ENCODE data around the gene TRIM25. TPM values are rescaled to one million over a fixed set of nuclear protein-coding genes. Genes with fewer than 3 reads are reported as not detected.

TRIM25 gene
- total RNA-seq, 1 donor from 2014 or later, result 15.2 TPM

GRCh38 chr17:56898874-56899273, 15.0 kb downstream of the TRIM25 start:
- intact Hi-C loops (cut with DNase I), result no loop called here

DNA sequence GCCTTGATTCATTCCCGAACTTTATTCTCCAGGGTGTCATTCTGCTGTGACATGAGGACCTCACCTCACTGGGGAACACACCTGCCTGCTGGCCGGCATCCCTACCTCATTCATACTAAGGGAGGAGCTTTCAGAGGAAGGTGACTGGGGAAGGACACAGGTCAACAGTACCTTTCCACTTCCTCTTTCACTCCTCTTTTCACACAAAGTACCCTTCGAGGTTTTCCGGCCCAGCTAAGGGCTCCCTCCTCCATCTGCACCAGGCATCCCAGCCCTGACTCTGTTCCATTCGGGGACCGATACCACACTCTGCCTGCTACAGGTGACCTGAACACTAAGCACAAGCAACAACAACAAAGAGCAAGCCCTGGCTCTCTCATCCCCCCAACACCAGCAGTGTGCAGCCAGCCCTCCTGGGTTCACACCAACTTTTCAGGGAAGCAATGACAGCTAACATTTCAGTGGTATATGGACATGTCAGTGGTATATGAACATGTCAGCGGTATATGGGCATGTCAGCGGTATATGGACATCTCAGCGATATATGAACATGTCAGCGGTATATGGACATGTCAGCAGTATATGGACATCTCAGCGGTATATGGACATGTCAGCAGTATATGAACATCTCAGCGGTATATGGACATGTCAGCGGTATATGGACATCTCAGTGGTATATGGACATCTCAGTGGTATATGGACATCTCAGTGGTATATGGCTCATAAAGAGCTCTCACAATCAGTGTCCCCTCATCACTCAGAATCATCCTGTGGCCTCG, 16.0 kb downstream of the TRIM25 start:
- intact Hi-C loops (cut with DNase I), result no loop called here
- no peak for DNase-seq (ENCODE audit: low spot score)

More at GRCh38 chr17:56898874-56899273, 15.0 kb downstream of the TRIM25 start:
- DNase-seq (ENCODE audit: low spot score), result no peak

GRCh38 chr17:56896968-56897359, 16.9 kb downstream of the TRIM25 start:
- intact Hi-C loops (cut with DNase I), result no loop called here
- no peak for DNase-seq (ENCODE audit: low spot score)

GRCh38 chr17:56896217-56896967, 17.5 kb downstream of the TRIM25 start:
- DNase-seq (ENCODE audit: low spot score), result no peak
- intact Hi-C loops (cut with DNase I), result no loop called here

GRCh38 chr17:56894859-56895455, 18.9 kb downstream of the TRIM25 start:
- intact Hi-C loops (cut with DNase I), result no loop called here

DNA sequence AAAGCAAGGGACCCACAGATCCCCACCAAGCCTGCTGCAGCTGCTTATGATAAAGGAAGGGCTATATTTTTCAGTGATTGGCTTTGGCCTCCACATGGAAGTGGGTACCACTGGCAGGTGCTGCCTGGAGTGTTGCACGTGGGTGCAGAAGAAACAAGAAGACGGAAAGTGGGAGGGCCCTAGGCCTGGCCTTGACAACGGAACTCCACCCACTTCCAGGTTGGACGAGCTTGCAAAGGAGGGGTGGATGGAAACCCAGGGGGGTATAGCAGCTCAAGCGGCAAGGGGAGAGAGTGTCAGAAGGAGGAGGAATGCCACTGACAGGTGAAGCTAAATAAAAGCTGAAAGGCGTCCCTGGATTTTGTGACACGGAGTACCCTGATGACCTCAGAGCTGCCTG, 20.3 kb downstream of the TRIM25 start:
- no peak for DNase-seq (ENCODE audit: low spot score)
- intact Hi-C loops (cut with DNase I), result no loop called here

More at GRCh38 chr17:56894859-56895455, 18.9 kb downstream of the TRIM25 start:
- no peak for DNase-seq (ENCODE audit: low spot score)

DNA sequence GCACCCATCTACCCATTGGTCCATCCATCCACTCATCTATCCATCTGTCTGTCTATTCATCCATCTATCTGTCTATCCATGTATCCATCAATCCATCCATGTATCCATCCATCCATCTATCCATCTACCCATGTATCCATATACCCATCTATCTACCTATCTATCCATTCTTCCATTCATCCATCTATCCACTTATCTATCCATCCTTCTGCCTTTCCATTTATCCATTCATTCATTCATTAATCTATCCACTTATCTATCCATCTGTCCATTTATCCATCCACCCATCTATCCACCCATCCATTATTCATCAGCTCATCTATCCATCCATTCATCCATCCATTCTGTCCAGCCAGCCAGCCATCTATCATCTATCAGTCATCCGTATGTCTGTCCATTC, 21.5 kb downstream of the TRIM25 start:
- DNase-seq (ENCODE audit: low spot score), result no peak
- intact Hi-C loops (cut with DNase I), result no loop called here

GRCh38 chr17:56891751-56892150, 22.1 kb downstream of the TRIM25 start:
- intact Hi-C loops (cut with DNase I), result no loop called here
- no peak for DNase-seq (ENCODE audit: low spot score)

DNA sequence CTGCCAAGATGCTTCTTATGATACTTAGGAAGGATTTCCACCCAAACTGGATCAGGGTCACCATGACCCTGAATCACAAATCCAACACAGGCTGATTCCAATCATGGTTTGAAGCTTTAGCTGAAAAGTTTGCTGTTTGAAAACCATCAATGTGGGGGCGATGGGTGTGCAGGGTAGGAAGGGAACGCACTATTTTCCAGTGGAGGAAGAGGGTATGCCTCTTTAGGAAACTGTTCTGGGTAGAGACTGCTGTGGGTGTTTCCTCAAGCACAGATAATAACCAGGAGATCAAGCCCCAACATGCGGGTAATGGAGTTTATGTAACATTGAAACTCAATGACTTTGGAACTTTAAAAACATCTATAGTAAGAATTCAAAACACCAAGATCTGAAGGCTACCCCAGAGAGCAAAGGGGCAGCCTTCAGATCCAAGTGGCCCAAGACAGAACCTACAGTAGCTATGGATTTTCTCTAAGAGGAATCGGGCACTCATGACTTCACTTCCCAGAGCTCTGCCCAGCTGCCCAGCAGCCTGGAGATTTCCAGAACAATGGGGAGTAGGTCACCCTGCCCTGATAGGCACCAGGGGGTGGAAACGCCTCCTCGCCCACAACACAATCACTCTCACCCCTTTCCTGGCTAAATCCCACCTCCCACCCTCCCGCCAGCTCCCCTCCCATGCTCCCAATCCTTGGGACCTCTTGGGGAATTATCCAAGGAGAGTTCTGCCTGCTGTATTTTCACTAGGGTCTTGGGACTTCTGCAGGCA, 22.8 kb downstream of the TRIM25 start:
- DNase-seq (ENCODE audit: low spot score), result no peak
- intact Hi-C loops (cut with DNase I), result no loop called here

GRCh38 chr17:56890390-56890789, 23.5 kb downstream of the TRIM25 start:
- intact Hi-C loops (cut with DNase I), result no loop called here
- DNase-seq (ENCODE audit: low spot score), result no peak

DNA sequence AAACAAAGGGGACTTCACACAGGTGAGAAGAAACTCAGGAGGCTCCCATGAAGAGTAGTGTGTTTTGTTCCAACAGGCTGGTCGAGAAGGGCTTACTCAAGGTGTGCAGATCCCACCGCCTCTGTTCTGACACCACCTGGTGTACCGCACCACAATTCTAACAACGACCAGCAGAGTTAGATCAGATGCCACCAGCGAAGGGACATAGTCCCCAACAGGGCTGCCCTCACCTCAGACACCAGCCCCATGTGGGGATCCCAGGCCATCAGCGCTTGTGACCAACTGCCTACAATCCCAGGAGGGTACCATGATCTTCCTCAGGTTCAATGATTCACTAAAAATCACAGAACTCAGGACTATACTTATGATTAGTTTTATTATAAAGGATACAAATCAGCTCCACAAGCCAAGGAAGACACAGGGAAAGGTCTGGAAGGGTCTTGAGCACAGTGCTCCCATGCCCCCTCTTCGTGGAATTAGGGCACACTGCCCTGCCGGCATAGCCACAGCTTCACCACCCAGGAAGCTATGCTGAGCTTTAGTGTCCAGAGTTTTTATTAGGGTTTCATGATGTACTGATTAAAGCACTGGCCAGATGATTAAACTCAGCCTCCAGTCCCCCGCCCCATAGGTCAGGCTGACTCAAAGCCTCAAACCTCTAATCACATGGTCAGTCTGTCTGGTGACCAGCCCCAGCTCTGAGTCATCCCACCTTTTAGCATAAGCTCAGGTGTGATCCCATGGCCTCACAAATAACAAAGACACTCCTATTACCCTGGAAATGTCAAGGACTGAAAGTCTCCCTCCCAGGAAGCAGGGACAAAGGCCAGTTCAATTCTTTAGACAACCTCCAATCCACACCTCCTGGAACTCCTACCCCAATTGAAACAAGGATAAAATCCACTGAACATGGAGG, 26.0 kb downstream of the TRIM25 start:
- intact Hi-C loops (cut with DNase I), result no loop called here
- DNase-seq (ENCODE audit: low spot score), result no peak

GRCh38 chr17:56887105-56887504, 26.7 kb downstream of the TRIM25 start:
- intact Hi-C loops (cut with DNase I), result no loop called here
- DNase-seq (ENCODE audit: low spot score), result no peak

DNA sequence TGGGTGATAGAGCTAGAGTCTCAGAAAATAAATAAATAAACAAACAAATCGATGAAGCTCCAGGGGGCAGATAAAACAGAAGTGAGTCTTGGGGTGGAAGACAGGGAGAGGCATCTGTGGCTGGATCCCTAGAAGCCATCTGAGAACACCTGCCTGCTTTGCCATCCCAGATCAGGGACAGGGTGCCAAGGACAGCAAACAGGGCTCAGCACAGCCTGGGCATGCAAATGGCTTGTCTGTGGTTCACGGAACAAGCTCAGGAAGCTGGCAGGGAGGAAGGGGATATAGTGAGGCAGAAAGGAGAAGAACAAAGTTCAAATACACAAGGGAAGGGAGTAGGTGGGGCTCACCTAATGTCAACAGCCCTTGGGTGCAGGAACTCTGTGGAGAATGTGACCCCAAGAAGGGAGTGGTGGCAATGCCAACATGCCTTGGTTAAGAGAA, 27.5 kb downstream of the TRIM25 start:
- no peak for DNase-seq (ENCODE audit: low spot score)
- intact Hi-C loops (cut with DNase I), result no loop called here

DNA sequence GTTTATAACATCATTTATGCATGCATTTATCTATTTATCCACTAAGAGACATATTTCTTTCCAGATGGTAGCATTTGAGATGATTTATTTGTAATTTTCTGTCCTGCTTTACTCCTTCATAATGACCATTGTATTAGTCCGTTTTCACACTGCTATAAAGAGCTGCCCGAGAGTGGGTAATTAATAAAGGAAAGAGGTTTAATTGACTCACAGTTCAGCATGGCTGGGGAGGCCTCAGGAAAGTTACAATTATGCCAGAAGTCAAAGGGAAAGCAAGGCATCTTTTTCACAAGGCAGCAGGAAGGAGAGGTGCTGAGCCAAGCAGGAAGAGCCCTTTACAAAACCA, 28.6 kb downstream of the TRIM25 start:
- no peak for DNase-seq (ENCODE audit: low spot score)
- intact Hi-C loops (cut with DNase I), result no loop called here

- no peak for DNase-seq (ENCODE audit: low spot score)
- intact Hi-C loops (cut with DNase I), result no loop called here
Measured at GRCh38 chr17:56884483-56885311, 29.2 kb downstream of the TRIM25 start.

- no peak for DNase-seq (ENCODE audit: low spot score)
- intact Hi-C loops (cut with DNase I), result no loop called here
Measured at GRCh38 chr17:56883616-56884015, 30.2 kb downstream of the TRIM25 start.

GRCh38 chr17:56881685-56882295, 32.1 kb downstream of the TRIM25 start:
- no peak for DNase-seq (ENCODE audit: low spot score)
- intact Hi-C loops (cut with DNase I), result no loop called here

DNA sequence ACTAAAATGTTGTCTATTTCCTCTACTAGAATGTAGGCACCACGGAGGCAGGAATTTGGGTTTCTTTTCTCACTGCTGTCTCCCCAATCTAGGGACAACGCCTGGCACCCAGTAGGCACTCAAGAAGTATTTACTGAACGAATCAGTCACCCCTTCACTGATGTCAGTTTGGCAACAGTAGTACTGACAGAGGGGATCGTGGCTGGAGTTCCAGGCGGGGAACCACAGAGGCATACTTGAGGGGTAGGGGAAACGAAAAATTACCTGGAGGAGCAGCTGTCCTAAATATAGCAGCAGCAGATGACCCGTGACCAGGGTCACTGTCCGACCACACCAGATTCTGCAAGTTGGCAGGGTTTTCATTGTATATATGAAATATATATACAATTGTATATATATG, 33.3 kb downstream of the TRIM25 start:
- intact Hi-C loops (cut with DNase I), result no loop called here
- DNase-seq (ENCODE audit: low spot score), result no peak
